GM12873 (cell line): Measurements from ENCODE around the gene TMEM238.
A peak's percentile ranks its signal among the peaks of the same experiment; 100 is the strongest.

Experiments used
- CTCF ChIP-seq: IDR thresholded peaks from 2 replicates; pipeline ENCODE4 v1.5.1; 2012; ENCODE audit warnings: low read depth, mild to moderate bottlenecking, moderate library complexity, low read length, control low read depth; ENCODE audit not compliant: insufficient read depth; ENCODE audit errors: missing control alignments

The TMEM238 gene

GRCh38 chr19:55386493-55386971 is 2.4 kb upstream of the TMEM238 start:
- no peak for TF ChIP-seq CTCF

- no peak for TF ChIP-seq CTCF
Observed at GRCh38 chr19:55385724-55386492, 1.8 kb upstream of the TMEM238 start, which contains the start of gene RPL28. Gene RPL28 (plus strand): TSS chr19:55385932. CDS start chr19:55386358, 426 bp downstream.

GRCh38 chr19:55384920-55385723 is 1.0 kb upstream of the TMEM238 start:
- TF ChIP-seq CTCF = no peak

GRCh38 chr19:55383279-55384130 is 587 bp downstream of the TMEM238 start:
- TF ChIP-seq CTCF = peak; percentile 31

- TF ChIP-seq CTCF = no peak
Observed at GRCh38 chr19:55382522-55383054, 1.5 kb downstream of the TMEM238 start.

GRCh38 chr19:55382013-55382412 is 2.1 kb downstream of the TMEM238 start:
- TF ChIP-seq CTCF = no peak
